Left colon (tissue), 2 donors: Measurements from ENCODE around the gene CREB3L2. TPM values are rescaled to one million over a fixed set of nuclear protein-coding genes. Genes with fewer than 3 reads are reported as not detected.
"Not testable (repeated sequence)": the region's sequence is repeated elsewhere in the genome, so short reads cannot be mapped to it uniquely, and the experiment has no call there.

ENCODE experiments used
- ATAC-seq: fragments of 200-7000 bp; cut with Tn5 transposase; one replicate; pipeline ENCODE4 v1.9.1; 2020; ENCODE audit warnings: mild to moderate bottlenecking, moderate library complexity
- DNase-seq, 2 donors: peaks; one replicate each; pipeline ENCODE4 v3.0.0-alpha.2; 2020
- intact Hi-C, 2 donors: fragments of 100-400 bp; cut with DNase I in 1 of 2; cut with micrococcal nuclease in 1 of 2; formaldehyde crosslinking; loops; one replicate each; pipeline versions ENCODE4 v1.11.2 to v1.14.0; 2022; cut with DNase I, micrococcal nuclease
- total RNA-seq, 2 donors: library from RNA; stranded (reverse); fragmentation: NEBNext Ultra II Directional; extraction: Animal tissue kit (Norgen Biotek cat#: 25700); gene quantifications; one replicate each; pipeline ENCODE4 v1.2.1, GENCODE V29; 2021
- donor health status: DM: no; HTN: no; CAD: no.
- donor health status: DM: yes; HTN: yes; CAD: no.

CREB3L2 gene
- total RNA-seq, 2 donors from 2014 or later, result 39.2 to 41.5 TPM

GRCh38 chr7:137978464-137979237 lies 23.2 kb downstream of the CREB3L2 start:
- ATAC-seq, result no peak

DNA sequence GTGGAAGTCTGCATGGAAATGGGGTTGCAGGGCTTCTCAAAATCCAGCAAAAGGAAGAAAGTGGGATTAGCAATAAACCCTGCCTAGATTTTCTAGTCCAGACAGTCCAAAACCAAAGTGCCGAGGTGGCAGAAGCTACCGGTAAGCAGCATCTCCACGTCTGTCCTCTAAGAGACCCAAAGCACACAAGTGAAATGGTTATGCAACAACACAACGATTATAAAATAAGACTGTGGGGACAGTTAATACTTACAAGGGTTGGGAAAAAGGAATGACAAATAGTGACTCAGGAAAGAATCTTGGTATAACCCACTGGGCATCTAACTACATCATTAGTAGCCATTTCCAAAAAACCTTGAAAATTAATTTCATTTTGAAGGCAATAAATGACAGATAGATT lies 24.7 kb downstream of the CREB3L2 start:
- intact Hi-C loops, result no loop called here
- DNase-seq, result no peak
- no peak for ATAC-seq

More at GRCh38 chr7:137978464-137979237, 23.2 kb downstream of the CREB3L2 start:
- no peak for DNase-seq
- intact Hi-C loops, result no loop called here

DNA sequence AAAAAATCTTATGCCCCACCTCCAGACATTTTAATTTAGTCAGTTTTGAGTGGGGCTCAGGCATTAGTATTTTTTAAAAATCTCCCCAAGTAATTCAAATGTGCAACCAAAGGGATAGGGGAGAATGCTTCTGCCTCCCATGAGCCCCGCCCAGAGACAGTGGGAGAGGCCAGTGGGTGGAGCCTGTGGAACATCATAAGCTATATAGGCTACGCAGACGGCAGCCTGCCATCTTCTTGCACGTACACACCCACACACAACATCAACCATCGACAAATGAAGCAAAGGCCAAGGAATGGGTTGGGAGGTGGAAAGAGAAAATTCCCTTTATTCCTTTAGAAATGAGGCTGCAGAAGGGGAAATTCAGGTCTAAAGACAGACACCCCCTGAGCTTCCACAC lies 25.2 kb downstream of the CREB3L2 start:
- ATAC-seq (no peak), DNase-seq (no peak)
- intact Hi-C loops, result no loop called here

DNA sequence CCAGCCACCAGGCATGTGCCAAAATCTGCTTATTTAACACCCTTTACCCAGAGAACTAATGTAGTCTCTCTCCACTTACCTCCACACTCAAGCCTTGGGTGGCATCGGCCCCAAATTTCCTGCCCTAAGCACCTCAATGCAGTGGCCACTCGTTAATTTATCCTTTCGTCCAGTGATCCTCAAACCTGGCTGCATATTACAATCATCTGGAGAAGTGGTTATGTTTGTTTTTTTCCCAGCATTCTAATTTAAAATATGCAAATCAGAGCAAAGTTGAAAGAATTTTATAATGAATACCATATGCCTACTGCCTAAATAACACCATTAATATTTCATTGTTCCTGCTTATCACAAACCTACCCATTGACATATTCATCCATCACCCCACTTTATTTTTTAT lies 25.7 kb downstream of the CREB3L2 start:
- ATAC-seq (no peak), DNase-seq (no peak)
- intact Hi-C loops, result no loop called here

DNA sequence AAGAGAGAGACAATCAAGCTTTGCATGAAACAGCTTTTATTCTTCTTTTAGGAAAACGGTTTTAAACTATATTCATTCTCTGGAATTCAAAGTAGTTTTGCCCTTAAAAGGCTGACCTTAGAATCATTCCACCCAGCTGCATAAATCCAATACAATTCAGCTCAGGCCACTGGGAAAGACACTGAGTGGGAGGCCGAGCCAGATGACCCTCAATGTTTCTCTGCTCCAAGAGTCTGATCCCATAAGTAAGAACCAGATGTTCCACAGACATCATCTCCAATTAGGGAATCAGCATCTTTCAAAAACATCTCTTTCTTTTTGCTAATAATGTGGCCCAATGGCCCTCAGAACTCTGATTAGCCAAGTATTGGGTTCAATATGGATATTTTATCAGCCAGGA lies 26.1 kb downstream of the CREB3L2 start:
- DNase-seq (no peak), ATAC-seq (no peak)
- intact Hi-C loops, result no loop called here

DNA sequence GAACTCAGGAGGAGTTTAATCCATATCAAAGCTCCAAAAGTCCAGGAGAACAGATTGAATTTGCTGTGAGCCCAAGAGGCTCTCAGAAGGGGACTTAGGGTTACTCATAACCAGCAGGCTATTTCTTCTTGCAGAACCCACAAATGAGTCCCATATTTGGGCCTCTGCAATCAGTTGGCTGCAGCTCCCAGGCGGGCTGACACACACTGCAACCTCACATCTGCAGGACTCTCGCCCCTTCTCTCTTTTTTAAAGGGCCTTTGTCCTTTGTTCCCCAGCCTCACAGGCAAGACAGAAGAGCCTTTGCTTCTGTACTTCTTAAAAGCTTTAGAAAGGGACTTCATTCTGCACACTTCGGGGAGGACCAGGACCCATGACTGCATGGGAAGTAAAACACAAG lies 26.7 kb downstream of the CREB3L2 start:
- DNase-seq (no peak), ATAC-seq (no peak)
- intact Hi-C loops, result no loop called here

DNA sequence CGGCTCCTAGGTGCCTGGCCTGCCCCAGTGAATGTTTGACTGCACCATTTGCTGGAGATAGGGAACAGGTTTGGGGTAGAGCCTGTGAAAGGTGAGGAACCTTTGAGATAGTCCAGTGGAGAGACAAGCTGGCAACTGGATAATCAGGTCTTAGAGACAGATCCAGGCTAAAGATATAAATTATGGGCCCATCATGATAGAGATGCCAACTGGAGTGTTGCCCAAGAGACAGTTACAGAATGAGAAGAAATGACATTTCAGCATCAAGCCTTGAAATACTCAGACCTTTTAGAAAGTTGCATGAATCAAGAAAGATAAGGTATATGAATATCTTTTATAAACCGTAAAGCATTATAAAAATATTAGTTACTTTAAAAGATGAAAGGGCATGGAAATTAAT lies 27.1 kb downstream of the CREB3L2 start:
- no peak for DNase-seq
- intact Hi-C loops, result no loop called here

GRCh38 chr7:137970253-137970975 lies 31.5 kb downstream of the CREB3L2 start:
- ATAC-seq (peak; percentile 58), DNase-seq (no peak)
- intact Hi-C loops, result no loop called here

More for the DNA sequence above, 27.1 kb downstream of the CREB3L2 start:
- no peak for ATAC-seq

DNA sequence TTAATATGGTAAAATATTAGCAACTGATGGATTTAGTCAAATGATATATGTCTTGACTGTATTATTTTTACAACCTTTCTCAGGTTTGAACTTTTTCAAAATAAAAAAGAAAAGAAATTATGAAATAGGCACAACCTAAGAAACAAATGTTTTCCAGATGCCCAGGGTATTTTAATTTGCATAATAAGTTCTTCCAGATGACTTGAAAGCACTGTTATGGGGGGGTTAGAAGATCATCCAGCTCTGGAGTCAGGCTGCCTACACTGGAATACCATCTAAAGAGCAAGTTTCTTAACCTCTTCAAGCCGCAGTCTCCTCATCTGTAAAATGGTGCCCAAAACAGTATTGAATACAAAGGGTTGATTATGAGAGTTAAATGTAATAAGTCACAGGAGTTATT lies 32.1 kb downstream of the CREB3L2 start:
- DNase-seq (no peak), ATAC-seq (no peak)
- intact Hi-C loops, result no loop called here

DNA sequence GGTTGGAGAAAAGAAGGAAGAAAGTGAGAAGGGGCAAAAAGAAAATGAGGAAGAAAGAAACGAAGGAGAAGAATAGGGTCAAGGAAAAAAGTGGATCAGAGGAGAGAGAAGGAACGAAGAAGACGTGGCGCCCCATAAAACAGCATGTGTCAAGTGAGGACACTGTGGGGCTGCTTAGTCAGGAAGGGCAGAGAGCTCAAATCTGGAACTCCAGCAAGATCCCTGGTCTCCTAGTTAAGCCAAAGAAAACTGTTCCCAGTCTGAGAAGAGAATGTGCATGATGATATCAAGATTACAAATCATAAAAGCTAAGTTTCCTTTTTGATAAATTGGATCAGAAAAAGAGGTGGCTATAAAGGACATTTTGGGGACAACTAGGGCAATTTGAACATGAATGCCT lies 33.0 kb downstream of the CREB3L2 start:
- DNase-seq (no peak), ATAC-seq (no peak)
- intact Hi-C loops, result no loop called here

GRCh38 chr7:137968339-137968738 lies 33.5 kb downstream of the CREB3L2 start:
- intact Hi-C loops, ATAC-seq: not testable (repeated sequence)

GRCh38 chr7:137967143-137968018 lies 34.5 kb downstream of the CREB3L2 start:
- intact Hi-C loops, result no loop called here
- no peak for DNase-seq
- ATAC-seq, result no peak

More at GRCh38 chr7:137968339-137968738, 33.5 kb downstream of the CREB3L2 start:
- DNase-seq, result not testable (repeated sequence)

DNA sequence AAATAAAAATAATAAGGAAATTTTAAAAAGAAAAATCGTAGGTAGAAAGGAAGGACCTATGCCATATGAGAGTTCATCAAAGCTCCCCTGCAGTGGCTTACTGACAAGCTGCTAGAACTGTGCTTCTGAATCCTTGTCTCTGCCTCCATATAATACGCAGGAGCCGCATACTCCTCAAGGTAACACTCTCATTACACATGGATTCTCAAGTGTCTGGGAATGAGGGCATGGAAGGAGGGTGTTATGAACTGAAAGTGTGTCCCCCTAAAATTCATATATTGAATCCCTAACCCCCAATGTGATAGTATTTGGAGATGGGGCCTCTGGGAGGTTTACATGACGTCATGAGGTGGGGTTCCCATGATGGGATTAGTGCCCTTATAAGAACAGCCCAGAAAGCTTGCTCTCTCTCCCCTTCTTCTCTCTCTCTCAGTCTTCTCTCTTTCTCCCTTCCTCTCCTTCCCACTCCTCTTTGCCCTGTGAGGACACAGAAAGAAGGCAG lies 35.2 kb downstream of the CREB3L2 start:
- ATAC-seq, result no peak
- no peak for DNase-seq
- intact Hi-C loops, result no loop called here

DNA sequence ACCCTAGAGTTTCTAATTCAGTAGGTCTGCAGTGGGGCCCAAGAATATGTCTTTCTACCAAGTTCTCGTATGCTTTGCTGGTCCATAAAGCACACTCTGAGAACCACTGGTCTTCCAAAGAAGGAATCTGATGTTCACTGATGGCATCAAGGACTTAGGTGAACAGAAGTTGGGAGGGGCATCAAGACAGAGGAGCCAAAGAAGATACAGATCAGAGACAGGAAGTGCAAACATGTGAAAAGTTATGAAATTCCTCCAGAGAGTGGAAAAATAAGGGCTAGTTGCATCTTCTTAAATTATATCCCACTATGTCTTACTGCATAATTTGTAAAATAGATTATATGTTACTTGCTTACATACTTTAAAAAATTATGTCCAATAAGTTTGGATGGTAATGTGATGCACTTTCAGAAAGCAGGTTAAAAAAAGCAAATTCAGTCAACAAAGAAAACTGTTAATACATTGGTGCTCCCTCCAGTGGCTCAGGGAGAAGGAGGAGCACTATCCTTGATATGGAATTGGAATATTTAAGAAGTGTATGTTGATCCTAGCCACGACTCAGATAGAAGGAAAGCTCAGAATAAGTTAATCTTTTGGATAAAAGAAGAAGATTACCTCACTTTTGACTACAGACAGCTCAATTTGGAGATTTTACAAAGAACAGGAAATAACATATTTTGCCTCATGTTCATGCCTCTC lies 35.8 kb downstream of the CREB3L2 start:
- DNase-seq (no peak), ATAC-seq (no peak)
- intact Hi-C loops, result no loop called here

DNA sequence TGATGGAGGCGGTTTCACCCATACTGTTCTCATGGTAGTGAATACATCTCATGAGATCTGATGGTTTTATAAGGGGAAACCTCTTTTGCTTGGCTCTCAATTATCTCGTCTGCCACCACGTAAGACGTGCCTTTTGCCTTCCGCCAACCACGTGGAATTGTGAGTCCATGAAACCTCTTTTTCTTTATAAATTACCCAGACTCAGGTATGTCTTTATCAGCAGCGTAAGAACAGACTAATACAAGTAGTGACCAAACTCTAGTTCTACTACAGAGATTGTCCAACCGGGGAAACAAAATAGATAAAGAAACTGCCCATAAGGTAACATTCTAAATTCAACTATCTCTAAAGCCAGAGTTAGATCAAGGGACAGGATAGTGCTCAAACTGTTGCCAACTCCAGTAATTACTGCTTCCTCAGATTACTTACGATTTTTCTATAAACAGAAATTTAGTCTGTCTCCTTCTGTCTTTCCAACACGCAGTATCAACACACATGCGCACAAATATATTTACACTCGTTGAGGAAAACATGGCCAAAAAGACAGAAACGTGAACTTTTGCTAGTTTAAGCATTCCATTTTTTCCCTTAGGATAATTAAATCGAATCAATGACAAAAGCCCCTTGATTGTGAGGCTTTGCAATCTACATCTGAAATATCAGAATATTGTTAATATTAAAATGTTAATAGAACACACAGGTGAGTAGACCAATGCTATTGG lies 36.9 kb downstream of the CREB3L2 start:
- no peak for DNase-seq
- no peak for ATAC-seq
- intact Hi-C loops, result no loop called here

GRCh38 chr7:137962875-137963507 lies 38.9 kb downstream of the CREB3L2 start:
- intact Hi-C loops, result no loop called here
- DNase-seq (no peak), ATAC-seq (no peak)

GRCh38 chr7:137962491-137962874 lies 39.4 kb downstream of the CREB3L2 start:
- DNase-seq (no peak), ATAC-seq (no peak)
- intact Hi-C loops, result no loop called here
